IPS-NIHi7 (cell line): ENCODE measurements around the gene NCKAP1.
"Not testable (repeated sequence)": the region's sequence is repeated elsewhere in the genome, so short reads cannot be mapped to it uniquely, and the experiment has no call there.

Source experiments
- DNase-seq: peaks from one replicate; pipeline ENCODE4 v3.0.0; 2012; ENCODE audit warnings: mixed read lengths; ENCODE audit errors: extremely low spot score

Gene NCKAP1

DNA sequence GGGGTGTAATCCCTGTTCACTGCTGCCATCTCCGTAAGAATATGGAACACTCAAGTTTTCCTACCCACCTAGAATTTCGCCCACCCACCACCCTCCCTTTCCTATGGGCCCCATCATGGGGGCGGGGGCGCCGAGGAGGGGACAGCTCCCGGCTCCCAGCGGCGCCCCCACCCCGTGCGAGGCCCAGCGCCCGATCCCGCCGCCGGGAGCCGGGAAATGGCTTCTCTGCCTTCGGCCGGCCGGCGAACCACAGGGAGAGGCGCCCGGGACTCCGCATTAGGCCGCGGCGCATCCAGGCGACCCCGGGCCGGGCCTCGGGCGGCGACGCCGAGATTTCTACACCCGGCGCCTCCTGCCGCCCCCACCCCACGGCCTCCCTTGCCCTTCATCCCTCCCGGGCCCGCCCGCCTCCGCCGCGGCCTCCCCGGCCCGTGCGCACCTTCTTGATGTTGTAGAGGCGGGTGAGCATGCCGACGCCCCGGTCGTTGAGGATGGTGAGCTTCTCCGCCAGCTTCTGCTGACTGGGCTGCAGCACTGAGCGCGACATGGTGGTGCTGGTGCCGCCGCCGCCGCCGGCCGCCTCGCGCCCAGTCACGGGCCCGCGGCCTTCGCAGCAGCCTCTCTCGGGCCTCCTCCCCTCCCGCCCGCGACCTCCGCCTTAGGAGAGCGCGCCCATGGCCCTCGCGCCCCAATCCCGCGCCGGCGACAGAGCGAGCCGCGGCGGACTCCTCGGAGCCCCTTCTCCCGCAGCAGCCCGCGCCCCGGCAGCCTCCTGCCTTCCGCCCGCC lies 510 bp downstream of the NCKAP1 start:
- DNase-seq = peak; percentile 36

DNA sequence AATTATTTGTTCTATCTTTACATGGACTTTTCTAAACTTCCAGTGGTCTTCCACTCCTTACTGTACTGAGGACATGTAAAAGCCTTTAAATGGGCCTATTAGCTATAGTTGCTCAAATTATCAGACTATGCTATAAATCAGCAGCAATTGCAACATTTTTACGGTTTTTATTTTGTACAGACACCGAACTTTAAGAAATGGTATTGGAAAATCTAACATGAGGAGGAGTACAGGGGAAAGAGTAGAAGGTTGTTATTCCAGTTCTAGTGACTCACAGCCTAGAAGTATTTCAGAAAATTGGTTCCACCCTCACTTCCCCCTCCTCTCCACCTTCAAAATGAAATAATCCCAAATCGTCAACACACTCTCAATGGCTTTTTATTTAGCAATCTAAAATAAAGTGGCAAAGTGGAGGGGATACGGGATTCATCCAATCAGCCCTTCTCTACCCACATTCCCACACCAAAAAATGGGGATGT lies 1.1 kb downstream of the NCKAP1 start:
- no peak for DNase-seq

DNA sequence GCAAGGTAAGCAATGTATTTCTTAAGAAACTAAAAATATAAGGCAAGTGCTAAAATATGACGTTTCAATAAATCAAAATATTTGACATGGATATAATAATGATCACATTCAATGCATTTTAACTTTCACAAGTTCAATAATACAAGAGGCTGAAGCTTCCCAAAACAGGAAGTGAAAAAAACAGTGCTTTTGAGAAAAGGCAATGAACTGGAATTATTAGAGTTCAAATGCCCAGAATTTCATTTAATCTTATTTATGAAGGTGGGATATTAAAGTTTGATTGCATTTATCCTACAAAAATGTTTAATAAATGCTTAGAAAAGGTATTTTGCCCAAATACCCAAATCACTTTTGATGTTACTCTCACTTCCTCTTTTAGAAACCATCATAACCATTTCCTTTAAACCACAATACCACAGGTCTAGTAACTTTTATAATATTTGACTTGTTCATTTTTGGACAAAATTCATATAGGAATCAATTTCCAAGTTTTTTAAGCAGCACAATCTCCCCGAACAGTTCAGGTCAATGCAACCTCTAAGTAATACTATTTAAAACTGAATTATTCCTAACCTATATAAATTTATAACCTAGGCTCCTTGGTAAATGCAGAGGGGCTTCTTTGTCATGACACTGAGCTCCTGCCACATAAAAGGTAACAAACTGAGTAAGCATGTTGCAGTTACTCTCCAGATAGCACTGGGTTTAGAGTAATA lies 2.1 kb downstream of the NCKAP1 start:
- DNase-seq = no peak

DNA sequence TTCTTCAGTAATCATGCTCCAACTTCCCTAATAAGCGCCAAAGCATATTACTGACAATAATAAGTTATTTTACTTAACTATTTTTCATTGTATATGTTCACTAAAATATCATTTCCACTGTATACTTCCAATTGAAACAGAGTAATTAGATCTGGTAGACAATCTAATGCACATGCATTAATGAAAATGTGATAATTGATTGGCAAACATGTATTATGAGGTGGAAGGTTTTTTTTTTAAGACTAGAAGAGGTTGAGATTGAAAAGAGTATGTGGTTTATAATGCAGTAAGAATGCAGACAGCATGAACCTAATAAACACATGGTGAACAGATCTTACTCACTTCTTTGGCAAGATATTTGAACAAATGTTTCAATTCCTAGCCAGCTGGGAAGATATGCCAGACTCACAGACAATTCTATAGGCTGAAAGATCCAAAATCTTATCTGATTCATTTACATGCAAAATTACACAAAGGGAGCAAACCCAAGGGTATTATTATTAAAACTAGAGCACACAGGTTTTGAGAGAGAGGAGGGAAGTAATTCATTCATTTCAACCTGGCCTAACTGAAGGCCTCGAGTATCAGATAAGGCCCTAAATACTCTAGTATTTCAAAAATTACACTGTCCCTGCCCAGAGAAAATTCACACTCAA lies 2.8 kb downstream of the NCKAP1 start:
- no peak for DNase-seq

DNA sequence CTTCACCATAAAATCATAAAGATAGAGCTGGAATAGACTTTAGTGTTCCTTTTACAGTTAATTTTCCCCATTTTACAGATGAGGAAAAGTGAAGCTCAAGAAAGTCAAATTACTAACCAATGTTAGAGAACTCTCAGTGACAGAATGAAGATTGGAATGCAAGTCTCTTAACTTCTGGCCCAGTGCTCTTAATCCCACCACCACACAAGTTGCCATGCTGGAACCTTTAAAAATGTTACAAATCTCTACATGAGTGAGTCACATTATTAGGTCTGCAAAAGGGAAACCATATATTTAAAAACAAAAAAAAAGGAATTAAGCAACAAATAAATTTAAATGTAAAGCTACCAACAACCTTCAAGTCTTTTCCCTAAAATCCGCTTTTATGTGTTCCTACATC lies 3.5 kb downstream of the NCKAP1 start:
- DNase-seq = no peak

DNA sequence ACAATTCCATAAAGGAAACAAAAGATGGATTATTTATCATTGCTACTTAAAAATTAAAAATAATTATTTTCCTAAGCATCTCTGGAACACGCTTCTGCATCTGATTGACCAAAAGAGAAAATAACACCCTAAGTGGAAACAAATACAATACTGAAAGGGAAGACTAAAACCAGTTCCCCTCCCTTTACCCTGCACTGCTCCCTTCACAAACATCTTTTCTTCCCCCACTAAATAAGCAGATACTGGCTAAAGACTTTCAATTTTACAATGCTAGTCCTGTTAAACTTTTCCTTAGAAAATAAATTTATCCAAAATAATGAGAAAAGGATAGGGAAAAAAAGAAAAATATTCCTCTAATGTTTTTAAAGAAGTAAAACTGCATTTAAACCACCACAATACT lies 4.3 kb downstream of the NCKAP1 start:
- no peak for DNase-seq

DNA sequence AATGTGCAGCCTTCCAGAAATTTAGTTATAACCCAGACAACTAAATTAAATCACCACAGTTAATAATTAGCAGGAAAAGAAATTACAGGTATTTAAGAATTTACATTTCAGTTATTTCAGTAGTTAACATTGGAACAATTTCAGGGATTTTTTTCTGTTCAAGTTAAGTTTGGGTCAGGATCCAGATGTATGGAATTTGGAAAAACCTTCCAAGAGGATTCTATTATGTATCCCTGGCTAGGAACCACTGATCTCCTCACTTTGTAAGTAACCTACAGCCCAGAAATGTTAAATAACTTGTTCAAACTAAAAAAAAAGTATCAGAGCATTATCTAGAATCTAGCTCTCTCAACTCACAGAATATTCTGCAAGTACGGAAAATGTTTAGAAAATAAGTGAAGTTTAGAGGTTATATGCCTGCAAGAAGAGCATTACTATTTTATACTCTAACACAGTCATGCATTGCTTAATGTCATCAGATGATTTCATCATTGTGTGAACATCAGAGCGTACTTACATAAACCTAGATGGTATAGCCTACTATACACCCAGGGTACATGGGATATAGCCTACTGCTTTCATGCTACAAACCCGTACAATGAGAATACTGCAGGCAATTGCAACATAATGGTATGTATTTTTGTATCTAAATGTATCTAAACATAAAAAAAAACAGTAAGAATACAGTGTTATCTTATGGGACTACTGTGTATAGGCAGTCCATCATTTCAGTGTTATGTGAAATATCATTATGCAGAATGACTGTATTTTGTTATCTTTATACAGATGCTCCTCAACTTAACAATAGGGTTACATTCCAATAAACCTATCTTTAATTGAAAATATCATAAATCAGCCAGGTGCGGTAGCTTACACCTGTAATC lies 6.1 kb downstream of the NCKAP1 start:
- no peak for DNase-seq

DNA sequence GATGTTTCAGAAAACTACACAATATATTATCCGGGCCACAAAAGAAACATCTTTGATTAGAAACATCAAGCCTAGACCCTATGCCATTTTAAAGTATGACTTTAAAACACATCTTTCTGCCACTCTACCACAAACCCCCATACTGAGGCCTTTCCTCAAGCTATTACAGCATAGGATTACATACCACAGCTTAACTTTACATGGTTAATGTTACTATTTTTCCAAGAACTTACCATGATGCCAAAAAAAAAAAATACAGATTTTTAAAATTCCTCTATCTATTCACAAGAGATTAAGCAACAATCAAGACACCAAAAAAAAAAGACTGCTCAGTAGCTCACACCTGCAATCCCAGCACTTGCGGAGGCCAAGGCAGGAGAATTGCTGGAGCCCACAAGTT lies 9.0 kb downstream of the NCKAP1 start:
- DNase-seq = no peak

DNA sequence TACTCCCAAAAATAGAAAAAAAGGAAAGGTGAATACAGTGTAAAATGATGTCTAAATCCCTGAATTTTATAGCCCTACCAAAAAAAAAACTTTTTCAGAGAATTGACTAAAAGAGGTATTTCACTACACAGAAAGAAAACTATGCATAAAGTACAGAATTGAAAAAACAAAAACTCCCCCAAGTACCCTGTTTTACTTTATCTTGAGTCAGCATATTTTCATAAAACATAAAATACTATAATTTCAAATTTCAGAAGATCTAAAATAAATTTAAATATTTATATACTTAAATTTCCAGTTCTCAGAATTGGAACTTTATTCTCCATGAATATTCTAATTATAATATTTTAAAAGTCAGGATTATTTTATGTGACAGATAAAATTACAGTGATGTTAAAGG lies 10.1 kb downstream of the NCKAP1 start:
- DNase-seq = no peak

DNA sequence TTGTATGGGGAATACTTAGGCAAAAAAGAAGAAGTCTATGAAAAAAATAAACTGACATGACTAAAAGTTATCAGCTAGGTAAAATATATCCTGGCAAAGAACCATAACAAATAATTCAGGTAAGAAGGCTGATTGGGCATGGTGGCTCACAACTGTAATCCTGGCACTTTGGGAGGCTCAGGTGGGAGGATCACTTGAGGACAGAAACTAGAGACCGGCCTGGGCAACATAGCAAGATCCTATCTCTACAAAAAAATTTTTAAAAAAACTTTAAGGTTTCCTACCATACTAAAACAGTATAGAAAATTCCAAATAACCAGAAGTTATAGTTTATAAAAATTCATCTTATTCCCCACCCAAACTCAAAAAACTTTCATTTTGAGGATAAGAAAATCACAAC lies 10.8 kb downstream of the NCKAP1 start:
- DNase-seq = no peak

DNA sequence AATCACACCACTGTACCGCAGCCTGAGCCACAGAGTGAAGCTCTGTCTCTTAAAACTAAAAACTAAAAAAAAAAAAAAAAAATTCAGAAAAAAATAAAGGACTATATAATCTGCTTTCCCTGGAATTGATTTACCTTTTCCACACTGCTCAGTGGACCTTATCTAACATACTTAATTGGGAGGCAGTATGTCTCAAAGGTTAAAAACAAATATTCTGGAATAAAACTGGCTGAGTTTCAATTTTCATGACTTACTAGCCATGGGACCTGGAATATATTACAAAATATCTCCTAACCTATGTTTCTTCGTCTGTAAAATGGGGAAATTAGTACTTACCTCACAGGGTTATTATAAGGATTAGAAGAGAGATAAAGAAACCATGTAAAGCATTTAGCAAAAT lies 11.8 kb downstream of the NCKAP1 start:
- no peak for DNase-seq

DNA sequence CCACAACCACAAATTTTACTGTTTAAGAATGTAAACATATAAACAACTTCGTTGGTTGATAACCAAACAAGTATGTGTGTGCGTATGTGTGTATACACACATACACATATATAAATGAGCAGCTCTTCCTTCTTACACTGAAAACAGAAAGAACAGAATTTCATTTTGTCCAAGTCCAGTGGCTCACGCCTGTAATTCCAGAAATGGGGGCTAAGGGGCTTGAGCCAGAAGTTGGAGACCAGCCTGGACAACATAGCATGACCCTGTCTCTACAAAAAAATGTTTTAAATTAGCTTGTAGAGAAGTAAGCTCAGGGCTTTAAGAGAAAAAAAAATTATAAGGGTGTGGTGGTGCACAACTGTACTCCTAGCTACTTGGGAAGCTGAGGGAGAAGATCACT lies 12.3 kb downstream of the NCKAP1 start:
- DNase-seq = no peak

DNA sequence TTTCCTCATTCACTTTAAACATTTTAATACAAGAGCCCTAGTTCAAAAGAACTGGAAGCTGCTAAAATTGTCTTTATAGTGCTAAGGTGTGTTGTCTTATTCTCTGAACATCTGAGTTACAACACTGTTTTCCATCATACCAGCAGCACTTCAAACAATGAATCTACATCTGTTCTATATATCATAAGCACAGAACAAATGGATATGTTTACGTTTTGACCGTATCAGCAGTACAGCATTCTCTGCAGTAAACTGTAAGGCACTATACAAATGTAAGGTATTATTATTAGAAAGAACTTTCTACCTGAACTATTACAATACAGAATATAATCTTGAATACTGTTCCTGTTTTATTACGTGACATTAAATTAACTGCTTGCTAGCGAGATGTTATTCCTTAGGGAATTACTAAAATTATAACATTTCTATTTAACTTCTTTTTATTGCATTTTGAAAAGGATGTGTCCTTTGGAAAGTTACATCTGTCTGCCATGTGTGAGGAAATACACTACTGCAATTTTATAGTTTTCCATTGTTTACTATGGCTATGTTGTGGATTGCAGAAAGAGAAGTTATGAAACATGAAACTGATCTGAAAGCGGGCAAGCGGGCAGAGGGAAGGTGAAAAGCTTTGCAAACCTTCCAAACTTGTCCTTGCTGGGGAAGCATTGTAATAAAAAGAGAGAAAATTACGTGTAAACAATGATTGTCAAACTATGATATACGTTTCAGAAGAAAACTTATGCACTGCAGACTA lies 13.7 kb downstream of the NCKAP1 start:
- DNase-seq = no peak

DNA sequence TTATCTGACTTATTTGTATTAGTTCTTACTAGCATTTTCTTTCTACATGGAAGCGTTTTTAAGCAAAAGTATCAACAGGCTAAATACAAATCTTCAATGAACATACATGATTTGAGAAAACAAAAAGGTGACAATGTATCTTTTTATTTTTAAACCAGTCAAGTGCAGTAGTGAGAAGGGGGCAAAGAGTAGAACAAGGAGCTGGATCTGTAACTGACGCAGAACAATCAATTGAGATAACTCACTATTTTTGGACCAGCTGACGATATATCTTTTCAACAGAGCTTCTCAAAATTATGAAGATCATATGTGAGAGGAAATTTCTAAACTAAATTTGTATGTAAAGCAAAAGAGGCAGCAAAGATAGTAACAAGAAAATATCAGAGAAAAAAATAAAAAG lies 15.5 kb downstream of the NCKAP1 start:
- no peak for DNase-seq

DNA sequence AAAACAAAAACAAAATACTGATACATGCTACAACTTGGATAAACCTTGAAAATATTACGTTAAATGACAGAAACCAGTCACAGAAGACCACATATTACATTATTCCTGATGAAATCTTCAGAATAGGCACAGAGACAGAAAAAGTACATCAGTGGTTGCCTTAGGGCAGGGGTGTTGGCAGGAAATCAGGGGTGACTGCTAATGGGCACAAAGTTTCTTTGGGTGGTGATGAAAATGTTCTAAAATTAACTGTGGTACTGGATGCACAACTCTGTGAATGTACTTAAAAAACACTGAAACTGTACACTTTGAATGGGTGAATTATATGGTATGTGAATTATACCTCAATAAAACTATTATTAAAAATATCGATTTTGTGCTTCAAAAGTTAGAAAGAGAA lies 16.6 kb downstream of the NCKAP1 start:
- no peak for DNase-seq

DNA sequence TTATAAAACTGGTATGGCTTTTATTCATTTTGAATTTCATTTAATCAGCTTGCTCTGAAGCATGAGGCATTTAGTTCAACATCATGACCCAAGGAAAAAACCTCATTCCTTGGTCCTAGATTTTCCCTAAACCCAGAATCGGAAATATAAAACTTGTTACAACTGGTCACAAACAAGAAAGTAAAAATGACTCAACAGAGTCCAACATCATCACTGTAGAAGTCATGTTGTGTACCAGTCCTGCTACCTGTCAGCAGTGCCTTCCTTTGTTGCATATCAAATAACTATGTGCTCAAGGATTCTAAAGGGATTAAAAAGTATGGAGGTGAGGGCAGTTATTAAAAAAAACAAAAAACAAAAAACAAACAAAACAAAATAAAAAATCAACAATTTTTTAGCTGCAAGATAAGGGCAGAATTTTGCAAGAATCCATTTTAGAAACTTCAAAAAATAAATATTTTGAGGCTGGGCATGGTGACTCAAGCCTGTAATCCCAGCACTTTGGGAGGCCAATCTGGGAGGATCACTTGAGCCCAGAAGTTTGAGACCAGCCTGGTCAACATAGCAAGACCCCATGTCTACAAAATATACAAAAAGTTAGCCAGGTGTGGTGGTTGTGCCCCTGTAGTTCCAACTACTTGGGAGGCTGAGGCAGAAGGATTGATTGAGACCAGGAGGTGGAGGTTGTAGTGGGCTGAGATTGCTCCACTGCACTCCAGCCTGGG lies 18.4 kb downstream of the NCKAP1 start:
- DNase-seq = no peak

DNA sequence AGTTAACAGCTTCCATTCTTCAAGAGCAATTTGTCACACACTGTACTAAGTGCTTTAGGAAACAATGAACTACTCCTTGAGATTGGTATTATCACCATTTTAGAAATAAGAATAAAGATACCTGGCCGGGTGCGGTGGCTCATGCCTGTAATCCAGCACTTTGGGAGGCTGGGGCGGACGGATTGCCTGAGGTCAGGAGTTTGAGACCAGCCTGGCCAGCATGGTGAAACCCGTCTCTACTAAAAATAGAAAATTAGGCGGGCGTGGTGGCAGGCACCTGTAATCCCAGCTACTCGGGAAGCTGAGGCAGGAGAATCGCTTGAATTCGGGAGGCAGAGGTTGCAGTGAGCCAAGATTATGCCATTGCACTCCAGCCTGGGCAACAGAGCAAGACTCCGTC lies 20.4 kb downstream of the NCKAP1 start:
- DNase-seq = not testable (repeated sequence)

DNA sequence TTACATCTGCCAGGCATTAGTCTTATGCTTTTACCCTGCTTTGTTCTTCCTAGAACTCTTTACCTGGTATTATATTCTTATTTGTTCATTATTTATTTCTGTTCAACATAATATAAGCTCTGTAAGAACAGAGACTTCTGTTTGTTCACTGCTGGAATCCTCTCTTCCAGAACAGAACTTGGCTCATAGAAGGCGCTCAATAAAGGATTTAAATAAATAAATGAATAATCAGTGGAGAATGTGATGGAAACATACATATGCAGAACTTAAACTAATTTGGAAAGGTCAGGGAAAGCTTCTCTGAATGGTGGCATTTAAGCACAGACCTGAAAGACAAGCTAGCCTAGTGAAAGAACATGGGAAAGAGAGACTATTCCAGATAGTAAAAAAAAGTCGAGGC lies 24.3 kb downstream of the NCKAP1 start:
- no peak for DNase-seq

DNA sequence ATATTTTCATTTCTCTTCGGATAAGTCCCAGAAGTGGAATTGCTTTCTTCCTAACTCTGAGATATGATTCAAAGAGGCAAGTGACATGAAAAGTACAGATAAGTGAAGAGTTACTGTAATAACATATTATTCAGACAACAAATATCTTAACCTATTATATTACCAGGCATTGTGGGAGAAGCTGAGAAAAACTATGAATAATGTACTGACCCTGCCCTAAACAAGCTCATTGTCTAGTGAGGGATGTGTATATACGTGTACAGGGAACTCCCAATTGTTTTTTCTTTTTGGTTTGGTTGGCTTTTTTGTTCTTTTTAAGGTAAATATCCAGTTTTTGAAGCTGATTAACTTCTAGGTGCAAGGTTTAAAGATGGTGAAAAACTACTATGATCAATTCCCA lies 26.5 kb downstream of the NCKAP1 start:
- DNase-seq = no peak

DNA sequence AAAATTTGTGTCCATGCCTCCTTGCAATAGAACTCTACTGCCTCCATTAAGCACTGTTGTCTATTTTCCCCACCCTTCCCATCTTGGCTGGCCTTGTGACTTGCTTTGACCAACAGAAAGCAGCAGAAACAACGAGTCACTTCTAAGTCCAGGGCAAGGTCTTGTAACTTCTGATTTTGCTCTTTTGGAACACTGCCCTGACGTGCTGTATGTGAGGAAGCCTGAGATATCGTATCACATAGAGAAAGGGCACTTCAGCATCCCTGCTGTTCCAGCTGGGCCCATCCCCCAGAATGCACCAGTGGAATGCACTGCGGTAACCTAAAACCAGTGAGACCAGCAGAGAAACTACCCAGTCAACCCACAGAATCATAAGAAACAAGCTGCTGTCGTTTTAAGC lies 28.1 kb downstream of the NCKAP1 start:
- peak; percentile 52 for DNase-seq
